ENCODE measurements around the gene SBNO2. TPM values are rescaled to one million over a fixed set of nuclear protein-coding genes. Genes with fewer than 3 reads are reported as not detected.

SBNO2 gene
- total and polyA plus RNA-seq, 2 experiments from 2014 or later, result 6.9 to 35.4 TPM

GRCh38 chr19:1116726-1117581 is 57.1 kb downstream of the SBNO2 start:
- Mint-ChIP-seq H3K27me3 (ENCODE audit: insufficient read depth, low read depth, poor library complexity) (peaks cover 6% of the 10 kb centered on the region), H3K27ac (no peak overlapping the region), H3K4me1 (peaks cover 2% of the 10 kb centered on the region; the same call in 1 of the 3 replicates), H3K9me3 (no peaks in the 10 kb centered on the region), H3K4me3 (no peak overlapping the region), H3K36me3 (ENCODE audit: low read depth) (peaks cover 19% of the 10 kb centered on the region)
- H3K27ac ChIP-seq (ENCODE audit: low read depth), result no peak overlapping the region
- H3K4me2 ChIP-seq, result no peak overlapping the region
- 0 out of 2 replicates have a peak, but pooled peaks cover 3% of the 10 kb centered on the region for H3F3A ChIP-seq (replicated peaks; ENCODE audit: low read depth)
- no peaks in the 10 kb centered on the region for H3K79me2 ChIP-seq (replicated peaks; ENCODE audit: insufficient read depth)
- DNase-seq (ENCODE audit: low spot score), result peak; percentile 57
- TF ChIP-seq POLR2AphosphoS5 (IDR thresholded peaks at IDR 0.05; ENCODE audit: low read depth) (no peak), NANOG (IDR thresholded peaks at IDR 0.05; ENCODE audit: borderline replicate concordance) (no peak), ZNF114 (CRISPR knock-in tag; IDR thresholded peaks at IDR 0.05) (no peak), EZH2 (IDR thresholded peaks at IDR 0.05; ENCODE audit: low read depth, unreplicated experiment) (no peak), EZH2phosphoT487 (IDR thresholded peaks at IDR 0.05; ENCODE audit: unreplicated experiment) (no peak), JUNB (IDR thresholded peaks at IDR 0.05; ENCODE audit: unreplicated experiment) (no peak)
- TF ChIP-seq, protein P1, sequence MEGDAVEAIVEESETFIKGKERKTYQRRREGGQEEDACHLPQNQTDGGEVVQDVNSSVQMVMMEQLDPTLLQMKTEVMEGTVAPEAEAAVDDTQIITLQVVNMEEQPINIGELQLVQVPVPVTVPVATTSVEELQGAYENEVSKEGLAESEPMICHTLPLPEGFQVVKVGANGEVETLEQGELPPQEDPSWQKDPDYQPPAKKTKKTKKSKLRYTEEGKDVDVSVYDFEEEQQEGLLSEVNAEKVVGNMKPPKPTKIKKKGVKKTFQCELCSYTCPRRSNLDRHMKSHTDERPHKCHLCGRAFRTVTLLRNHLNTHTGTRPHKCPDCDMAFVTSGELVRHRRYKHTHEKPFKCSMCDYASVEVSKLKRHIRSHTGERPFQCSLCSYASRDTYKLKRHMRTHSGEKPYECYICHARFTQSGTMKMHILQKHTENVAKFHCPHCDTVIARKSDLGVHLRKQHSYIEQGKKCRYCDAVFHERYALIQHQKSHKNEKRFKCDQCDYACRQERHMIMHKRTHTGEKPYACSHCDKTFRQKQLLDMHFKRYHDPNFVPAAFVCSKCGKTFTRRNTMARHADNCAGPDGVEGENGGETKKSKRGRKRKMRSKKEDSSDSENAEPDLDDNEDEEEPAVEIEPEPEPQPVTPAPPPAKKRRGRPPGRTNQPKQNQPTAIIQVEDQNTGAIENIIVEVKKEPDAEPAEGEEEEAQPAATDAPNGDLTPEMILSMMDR (conservative IDR thresholded peaks at IDR 0.05; ENCODE audit: low read depth in 2 of 2), result no peak
- H3K27me3 ChIP-seq (ENCODE audit: insufficient read depth), result no peaks in the 10 kb centered on the region
- no peak overlapping the region for H2AFZ ChIP-seq
- no peaks in the 10 kb centered on the region for H3K36me3 ChIP-seq (ENCODE audit: insufficient read depth)
- no peaks in the 10 kb centered on the region for H3K9me2 ChIP-seq (ENCODE audit: insufficient read depth)
- no peak overlapping the region for H3K4me3 ChIP-seq
- no peaks in the 10 kb centered on the region; the same call in 1 of the 2 replicates for H4K20me1 ChIP-seq (replicated peaks; ENCODE audit: insufficient read depth)
- no peaks in the 10 kb centered on the region for H3K4me1 ChIP-seq (ENCODE audit: insufficient read depth)
- ATAC-seq, result peak; percentile 7; the same call in 2 of the 3 replicates

DNA sequence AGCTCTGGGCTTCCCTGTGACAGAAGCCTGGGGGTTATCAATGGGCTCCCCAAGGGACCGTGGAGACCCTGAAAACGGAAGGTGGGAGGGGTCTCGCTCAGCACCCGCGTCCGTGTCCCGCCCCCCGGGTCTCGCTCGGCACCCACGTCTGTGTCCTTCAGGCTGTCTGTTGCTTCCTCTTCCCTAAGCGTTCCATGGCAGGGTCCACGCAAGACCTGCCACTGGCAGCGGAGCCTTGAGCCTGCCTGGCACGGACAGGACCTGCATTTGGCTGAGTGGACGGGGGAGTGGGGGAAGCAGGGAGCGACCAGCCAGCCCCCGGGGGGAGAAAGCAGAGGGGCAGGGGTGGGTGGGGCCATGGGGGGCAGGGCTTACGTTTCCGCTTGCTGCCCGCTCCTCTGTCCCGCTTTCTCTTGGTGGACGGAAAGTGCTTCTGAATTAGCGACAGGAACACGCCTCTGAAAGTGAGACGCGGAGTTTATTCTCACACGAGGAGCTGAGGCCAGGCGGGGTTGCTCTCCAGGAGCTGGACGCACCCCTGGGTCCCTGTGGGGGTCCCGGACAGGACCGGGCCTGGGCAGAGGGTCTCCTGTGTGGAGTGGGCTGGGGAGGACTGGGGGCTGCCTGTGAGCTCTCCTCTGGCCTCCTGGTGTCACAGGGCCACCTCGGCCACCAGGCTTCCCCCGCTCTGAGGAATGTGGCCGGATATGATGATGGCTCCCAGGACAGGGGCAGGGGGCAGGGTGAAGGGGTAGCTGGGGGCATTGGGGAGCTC is 58.2 kb downstream of the SBNO2 start:
- Histone ChIP-seq H3K4me3 (no peak overlapping the region), H3K27ac (ENCODE audit: low read depth) (no peak overlapping the region), H3K27me3 (ENCODE audit: insufficient read depth) (no peaks in the 10 kb centered on the region), H3K36me3 (ENCODE audit: insufficient read depth) (no peaks in the 10 kb centered on the region), H3K4me1 (ENCODE audit: insufficient read depth) (no peaks in the 10 kb centered on the region), H3K9me2 (ENCODE audit: insufficient read depth) (no peaks in the 10 kb centered on the region), H3K79me2 (replicated peaks; ENCODE audit: insufficient read depth) (no peaks in the 10 kb centered on the region), H2AFZ (no peak overlapping the region), H3K4me2 (no peak overlapping the region), H4K20me1 (replicated peaks; ENCODE audit: insufficient read depth) (no peaks in the 10 kb centered on the region; the same call in 1 of the 2 replicates), H3F3A (replicated peaks; ENCODE audit: low read depth) (0 out of 2 replicates have a peak, but pooled peaks cover 3% of the 10 kb centered on the region)
- Mint-ChIP-seq H3K4me1 (peaks cover 2% of the 10 kb centered on the region; the same call in 1 of the 3 replicates), H3K36me3 (ENCODE audit: low read depth) (peaks cover 10% of the 10 kb centered on the region; the same call in 2 of the 3 replicates), H3K27ac (no peak overlapping the region), H3K27me3 (ENCODE audit: insufficient read depth, low read depth, poor library complexity) (peaks cover 6% of the 10 kb centered on the region), H3K4me3 (no peak overlapping the region), H3K9me3 (no peaks in the 10 kb centered on the region)
- TF ChIP-seq CREB1 (CRISPR knock-in tag; IDR thresholded peaks at IDR 0.05; ENCODE audit: low read depth) (no peak), JUNB (IDR thresholded peaks at IDR 0.05; ENCODE audit: unreplicated experiment) (no peak), POLR2AphosphoS5 (IDR thresholded peaks at IDR 0.05; ENCODE audit: low read depth) (no peak), EZH2 (IDR thresholded peaks at IDR 0.05; ENCODE audit: low read depth, unreplicated experiment) (no peak), STAT1 (IDR thresholded peaks at IDR 0.05; ENCODE audit: unreplicated experiment) (no peak)
- TF ChIP-seq, protein P2, sequence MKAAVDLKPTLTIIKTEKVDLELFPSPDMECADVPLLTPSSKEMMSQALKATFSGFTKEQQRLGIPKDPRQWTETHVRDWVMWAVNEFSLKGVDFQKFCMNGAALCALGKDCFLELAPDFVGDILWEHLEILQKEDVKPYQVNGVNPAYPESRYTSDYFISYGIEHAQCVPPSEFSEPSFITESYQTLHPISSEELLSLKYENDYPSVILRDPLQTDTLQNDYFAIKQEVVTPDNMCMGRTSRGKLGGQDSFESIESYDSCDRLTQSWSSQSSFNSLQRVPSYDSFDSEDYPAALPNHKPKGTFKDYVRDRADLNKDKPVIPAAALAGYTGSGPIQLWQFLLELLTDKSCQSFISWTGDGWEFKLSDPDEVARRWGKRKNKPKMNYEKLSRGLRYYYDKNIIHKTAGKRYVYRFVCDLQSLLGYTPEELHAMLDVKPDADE (IDR thresholded peaks at IDR 0.05), result no peak
- TF ChIP-seq, protein P1 (conservative IDR thresholded peaks at IDR 0.05; ENCODE audit: low read depth in 2 of 2), result no peak
- TF ChIP-seq, protein P3, sequence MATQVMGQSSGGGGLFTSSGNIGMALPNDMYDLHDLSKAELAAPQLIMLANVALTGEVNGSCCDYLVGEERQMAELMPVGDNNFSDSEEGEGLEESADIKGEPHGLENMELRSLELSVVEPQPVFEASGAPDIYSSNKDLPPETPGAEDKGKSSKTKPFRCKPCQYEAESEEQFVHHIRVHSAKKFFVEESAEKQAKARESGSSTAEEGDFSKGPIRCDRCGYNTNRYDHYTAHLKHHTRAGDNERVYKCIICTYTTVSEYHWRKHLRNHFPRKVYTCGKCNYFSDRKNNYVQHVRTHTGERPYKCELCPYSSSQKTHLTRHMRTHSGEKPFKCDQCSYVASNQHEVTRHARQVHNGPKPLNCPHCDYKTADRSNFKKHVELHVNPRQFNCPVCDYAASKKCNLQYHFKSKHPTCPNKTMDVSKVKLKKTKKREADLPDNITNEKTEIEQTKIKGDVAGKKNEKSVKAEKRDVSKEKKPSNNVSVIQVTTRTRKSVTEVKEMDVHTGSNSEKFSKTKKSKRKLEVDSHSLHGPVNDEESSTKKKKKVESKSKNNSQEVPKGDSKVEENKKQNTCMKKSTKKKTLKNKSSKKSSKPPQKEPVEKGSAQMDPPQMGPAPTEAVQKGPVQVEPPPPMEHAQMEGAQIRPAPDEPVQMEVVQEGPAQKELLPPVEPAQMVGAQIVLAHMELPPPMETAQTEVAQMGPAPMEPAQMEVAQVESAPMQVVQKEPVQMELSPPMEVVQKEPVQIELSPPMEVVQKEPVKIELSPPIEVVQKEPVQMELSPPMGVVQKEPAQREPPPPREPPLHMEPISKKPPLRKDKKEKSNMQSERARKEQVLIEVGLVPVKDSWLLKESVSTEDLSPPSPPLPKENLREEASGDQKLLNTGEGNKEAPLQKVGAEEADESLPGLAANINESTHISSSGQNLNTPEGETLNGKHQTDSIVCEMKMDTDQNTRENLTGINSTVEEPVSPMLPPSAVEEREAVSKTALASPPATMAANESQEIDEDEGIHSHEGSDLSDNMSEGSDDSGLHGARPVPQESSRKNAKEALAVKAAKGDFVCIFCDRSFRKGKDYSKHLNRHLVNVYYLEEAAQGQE (IDR thresholded peaks at IDR 0.05; ENCODE audit: unreplicated experiment), result no peak
- DNase-seq (ENCODE audit: low spot score), result no peak
- no peak for ATAC-seq

All from GM23338 (cell line).